Measurements from ENCODE around the gene TMEM167B.

GRCh38 chr1:109065137-109065536 is 25.4 kb upstream of the TMEM167B start:
- TF ChIP-seq POLR2A (IDR thresholded peaks at IDR 0.05; ENCODE audit: low read length) (no peak), GATA1 (IDR thresholded peaks at IDR 0.05; ENCODE audit: low read depth, low read length) (no peak)

Data from erythroblast (primary cell).